HG03060 (cell line): Measurements from ENCODE around the gene PDP2.
"Not testable (repeated sequence)": the region's sequence is repeated elsewhere in the genome, so short reads cannot be mapped to it uniquely, and the experiment has no call there.

Source experiments
- ATAC-seq: cut with Tn5 transposase; IDR thresholded peaks from one replicate; pipeline ENCODE4 v1.9.1; 2021; ENCODE audit warnings: low read depth, moderate number of reproducible peaks; ENCODE audit not compliant: unreplicated experiment

Gene PDP2

DNA sequence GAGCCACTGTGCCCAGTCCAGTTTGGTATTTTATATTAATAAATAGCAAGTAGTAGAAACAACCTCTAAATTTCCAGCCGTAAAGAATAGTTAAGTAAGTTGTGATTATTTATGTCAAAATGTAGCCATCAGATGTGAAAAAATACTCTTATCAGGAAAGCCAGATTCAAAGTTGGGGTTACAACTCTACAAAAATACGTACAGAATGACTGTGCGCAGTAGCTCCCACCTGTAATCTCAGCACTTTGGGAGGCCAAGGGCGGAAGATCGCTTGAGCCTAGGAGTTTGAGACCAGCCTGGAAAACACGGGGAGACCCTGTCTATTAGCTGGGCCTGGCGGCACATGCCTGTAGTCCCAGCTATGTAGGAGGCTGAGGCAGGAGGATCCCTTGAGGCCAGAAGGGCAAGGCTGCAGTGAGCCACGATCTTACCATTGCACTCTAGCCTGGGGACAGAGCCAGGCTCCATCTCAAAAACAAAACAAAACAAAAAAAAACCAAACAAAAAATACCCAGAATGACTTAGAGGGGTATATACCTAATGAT lies 1.7 kb downstream of the PDP2 start:
- ATAC-seq = no peak

GRCh38 chr16:66882702-66883101 lies 2.4 kb downstream of the PDP2 start:
- no peak for ATAC-seq

DNA sequence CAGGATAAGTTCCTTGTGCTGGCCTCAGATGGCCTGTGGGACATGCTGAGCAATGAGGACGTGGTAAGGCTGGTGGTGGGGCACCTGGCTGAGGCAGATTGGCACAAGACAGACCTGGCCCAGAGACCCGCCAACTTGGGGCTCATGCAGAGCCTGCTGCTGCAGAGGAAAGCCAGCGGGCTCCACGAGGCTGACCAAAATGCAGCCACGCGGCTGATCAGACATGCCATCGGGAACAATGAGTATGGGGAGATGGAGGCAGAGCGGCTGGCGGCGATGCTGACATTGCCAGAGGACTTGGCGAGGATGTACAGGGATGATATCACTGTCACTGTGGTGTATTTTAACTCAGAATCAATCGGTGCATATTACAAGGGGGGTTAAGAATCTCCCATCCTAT lies 5.2 kb downstream of the PDP2 start:
- ATAC-seq = no peak

GRCh38 chr16:66886321-66886720 lies 6.0 kb downstream of the PDP2 start:
- ATAC-seq = no peak

- ATAC-seq = no peak
Observed at GRCh38 chr16:66886914-66887313, 6.6 kb downstream of the PDP2 start.

GRCh38 chr16:66888647-66889615 lies 8.6 kb downstream of the PDP2 start:
- no peak for ATAC-seq

DNA sequence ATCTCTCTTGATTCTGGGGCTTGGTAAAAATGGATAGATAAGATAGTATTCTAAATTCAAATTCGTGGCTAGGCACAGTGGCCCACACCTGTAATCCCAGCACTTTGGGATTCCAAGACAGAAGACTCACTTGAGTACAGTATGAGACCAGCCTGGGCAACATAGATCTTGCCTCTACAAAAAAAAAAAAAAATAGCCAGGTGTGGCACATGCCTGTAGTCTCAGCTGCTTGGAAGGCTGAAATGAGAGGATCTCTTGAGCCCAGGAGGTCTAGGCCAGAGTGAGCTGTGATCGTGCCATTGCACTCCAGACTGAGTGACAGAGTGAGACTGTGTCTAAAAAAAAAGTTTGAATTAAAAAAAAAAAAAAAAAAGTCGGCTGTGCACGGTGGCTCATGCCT lies 9.3 kb downstream of the PDP2 start:
- no peak for ATAC-seq

DNA sequence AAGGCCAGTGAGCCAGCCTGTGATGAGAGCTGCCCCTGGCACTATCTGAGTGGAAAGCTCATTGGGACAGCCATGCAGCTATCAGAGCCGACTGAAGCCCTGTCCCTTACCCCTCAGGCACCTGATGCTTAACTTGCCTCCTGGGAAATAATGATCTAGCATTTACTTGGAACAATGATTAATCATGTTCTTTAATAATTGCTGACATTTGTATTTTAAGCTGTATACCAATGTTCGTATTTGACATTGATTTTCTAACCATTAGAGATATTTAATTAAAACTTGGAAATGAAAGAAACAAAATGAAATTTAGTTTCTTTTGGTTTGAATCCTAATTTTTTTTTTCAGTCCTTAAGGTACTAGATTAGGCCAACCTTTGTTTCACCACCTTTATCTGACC lies 10.5 kb downstream of the PDP2 start:
- ATAC-seq = no peak

- no peak for ATAC-seq
Observed at GRCh38 chr16:66891360-66891759, 11.0 kb downstream of the PDP2 start.

DNA sequence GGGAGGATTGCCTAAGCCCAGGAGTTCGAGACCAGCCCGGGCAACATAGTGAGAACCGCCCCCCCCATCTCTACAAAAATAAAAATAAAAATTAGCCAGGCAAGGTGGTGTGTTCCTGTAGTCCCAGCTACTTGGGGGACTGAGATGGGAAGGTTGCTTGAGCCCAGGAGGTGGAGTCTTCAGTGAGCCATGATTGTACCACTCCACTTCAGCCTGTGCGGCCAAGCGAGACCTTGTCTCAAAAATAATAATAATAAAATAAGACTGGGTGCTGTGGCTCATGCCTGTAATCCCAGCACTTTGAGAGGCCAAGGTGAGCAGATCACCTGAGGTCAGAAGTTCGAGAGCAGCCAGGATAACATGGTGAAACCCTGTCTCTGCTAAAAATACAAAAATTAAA lies 11.5 kb downstream of the PDP2 start:
- ATAC-seq = no peak

DNA sequence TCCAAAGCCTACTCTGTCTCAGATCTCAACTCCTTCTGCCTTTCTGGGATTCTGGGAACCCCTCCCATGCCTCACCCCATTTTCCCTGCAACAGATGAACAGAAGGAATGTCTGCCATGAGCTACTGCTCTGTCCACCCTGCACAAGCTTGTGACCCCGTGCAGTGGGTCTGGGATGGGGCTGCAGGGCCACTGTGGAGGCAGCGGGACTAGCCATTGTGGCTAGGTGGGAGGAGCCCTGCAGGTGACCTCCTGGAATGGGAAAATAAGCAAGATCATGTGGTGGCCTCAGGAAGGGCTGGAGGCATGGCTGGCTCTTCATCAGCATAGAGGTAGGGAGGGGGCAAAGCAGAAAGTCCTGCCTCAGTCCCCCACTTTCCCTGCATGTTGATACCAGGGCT lies 13.7 kb downstream of the PDP2 start:
- ATAC-seq = no peak

- ATAC-seq = no peak
Observed at GRCh38 chr16:66894948-66895688, 14.8 kb downstream of the PDP2 start.

DNA sequence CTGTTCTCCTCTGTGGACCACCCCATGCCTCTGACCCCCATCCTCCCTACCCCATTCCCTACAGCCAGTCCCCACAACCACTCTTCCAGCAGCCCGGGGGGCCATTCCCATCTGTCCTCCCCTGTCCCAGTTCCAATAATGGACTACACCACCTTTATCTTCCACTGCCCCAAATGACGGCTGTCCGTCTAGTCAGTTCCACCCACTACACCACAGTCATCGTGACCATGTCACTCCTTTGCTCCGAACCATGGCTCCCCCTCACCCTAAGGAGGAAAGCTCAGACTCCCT lies 15.3 kb downstream of the PDP2 start:
- ATAC-seq = no peak

DNA sequence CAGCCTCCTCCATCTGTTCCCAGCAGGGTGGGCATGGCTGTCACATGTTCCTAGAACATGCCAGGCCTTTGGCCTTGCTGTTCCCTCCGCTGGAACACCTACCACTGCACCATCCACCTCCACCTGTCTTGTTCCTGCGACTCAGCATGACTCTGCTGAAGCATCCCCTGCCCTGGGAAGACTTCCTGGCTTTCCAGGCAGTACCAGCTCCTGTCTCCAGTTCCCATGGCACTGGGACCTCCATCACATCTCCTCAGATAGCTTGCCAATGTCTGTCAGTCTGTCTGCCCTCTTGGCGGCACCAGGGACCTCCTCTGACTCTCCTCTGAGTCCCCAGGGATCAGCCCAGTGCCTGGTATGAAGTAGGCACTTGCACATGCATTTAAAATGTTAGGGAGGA lies 15.7 kb downstream of the PDP2 start:
- no peak for ATAC-seq

DNA sequence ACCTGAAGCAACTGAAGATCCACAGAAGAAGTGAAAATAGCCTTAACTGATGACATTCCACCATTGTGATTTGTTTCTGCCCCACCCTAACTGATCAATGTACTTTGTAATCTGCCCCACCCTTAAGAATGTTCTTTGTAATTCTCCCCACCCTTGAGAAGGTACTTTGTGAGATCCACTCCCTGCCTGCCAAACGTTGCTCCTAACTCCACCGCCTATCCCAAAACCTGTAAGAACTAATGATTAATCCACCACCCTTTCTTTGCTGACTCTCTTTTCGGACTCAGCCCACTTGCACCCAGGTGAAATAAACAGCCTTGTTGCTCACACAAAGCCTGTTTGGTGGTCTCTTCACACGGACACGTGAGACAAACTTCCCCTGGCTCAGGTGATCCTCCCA lies 16.4 kb downstream of the PDP2 start:
- ATAC-seq = not testable (repeated sequence)

DNA sequence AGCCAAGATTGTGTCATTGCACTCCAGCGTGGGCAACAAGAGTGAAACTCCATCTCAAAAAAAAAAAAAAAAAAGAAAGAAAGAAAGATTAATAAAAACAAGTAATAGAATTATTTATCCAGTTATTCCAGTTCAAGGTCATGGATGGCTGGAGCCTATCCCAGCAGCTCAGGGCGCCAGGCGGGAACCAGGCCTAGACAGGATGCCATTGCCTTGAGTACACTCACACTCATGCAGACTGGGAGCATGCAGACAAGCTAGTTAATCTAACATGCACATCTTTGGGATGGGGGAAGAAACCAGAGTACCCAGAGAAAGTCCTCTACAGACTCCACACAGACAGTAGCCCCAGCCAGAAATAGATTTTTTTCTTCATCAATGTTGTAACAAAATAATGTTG lies 17.9 kb downstream of the PDP2 start:
- no peak for ATAC-seq

DNA sequence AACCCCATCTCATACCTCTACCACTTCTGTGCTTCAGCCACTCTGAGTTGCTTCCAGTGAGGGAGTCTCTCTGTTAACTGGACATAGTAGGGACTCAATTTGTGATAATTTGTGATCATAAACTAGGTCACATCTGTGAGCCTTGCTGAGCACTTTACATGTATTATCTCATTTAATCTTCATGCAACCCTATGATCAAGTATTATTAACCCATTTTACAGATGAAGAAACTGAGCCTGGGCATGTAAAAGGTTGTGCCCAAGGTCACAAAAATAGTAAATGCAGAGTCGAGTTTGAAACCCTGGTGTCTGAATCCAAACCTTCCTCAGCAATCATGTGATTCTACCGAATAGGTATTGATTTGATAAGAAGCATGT lies 18.6 kb downstream of the PDP2 start:
- ATAC-seq = no peak

- no peak for ATAC-seq
Observed at GRCh38 chr16:66899310-66899944, 19.1 kb downstream of the PDP2 start.

- ATAC-seq = no peak
Observed at GRCh38 chr16:66899945-66900710, 19.8 kb downstream of the PDP2 start.

GRCh38 chr16:66900721-66901441 lies 20.6 kb downstream of the PDP2 start:
- no peak for ATAC-seq
